Measurements from ENCODE around the gene MLIP.

GRCh38 chr6:54086439-54086838 is 24.8 kb upstream of the MLIP start:
- TF ChIP-seq SP1 (IDR thresholded peaks at IDR 0.05) = no peak
- TF ChIP-seq FOXK2 (IDR thresholded peaks at IDR 0.05) = no peak
- no peak for TF ChIP-seq ELF4 (IDR thresholded peaks at IDR 0.05)
- TF ChIP-seq NFRKB (IDR thresholded peaks at IDR 0.05) = no peak
- TF ChIP-seq BHLHE40 (IDR thresholded peaks at IDR 0.05; ENCODE audit: borderline replicate concordance) = no peak
- TF ChIP-seq FOXA1 (IDR thresholded peaks at IDR 0.05) = no peak
